GM23248 (cell line): ENCODE results near the gene PLD4. TPM values are rescaled to one million over a fixed set of nuclear protein-coding genes. Genes with fewer than 3 reads are reported as not detected.

ENCODE experiments used
- DNase-seq: peaks from one replicate; pipeline ENCODE4 v3.0.0-alpha.2; 2015
- H2AFZ ChIP-seq: fragments of 200-600 bp; sonication (generic); 2 replicates; pipeline ENCODE4 v1.6.1; 2016; ENCODE audit warnings: antibody characterized with exemption
- H3F3A ChIP-seq: fragments of 200-600 bp; sonication (generic); 2 replicates; pipeline ENCODE4 v1.6.1; 2016; ENCODE audit warnings: mild to moderate bottlenecking, antibody characterized with exemption, mixed run types; ENCODE audit not compliant: insufficient read depth
- H3K27ac ChIP-seq: fragments of 200-600 bp; sonication (generic); 2 replicates; pipeline ENCODE4 v1.5.1; 2016; ENCODE audit warnings: mild to moderate bottlenecking
- H3K27me3 ChIP-seq: fragments of 200-600 bp; sonication (generic); replicated peaks from 2 replicates; pipeline ENCODE4 v1.6.1; 2016; ENCODE audit warnings: mild to moderate bottlenecking; ENCODE audit not compliant: insufficient read depth
- H3K36me3 ChIP-seq: fragments of 200-600 bp; sonication (generic); 2 replicates; pipeline ENCODE4 v1.6.1; 2016; ENCODE audit warnings: low read depth, mild to moderate bottlenecking
- H3K4me1 ChIP-seq: fragments of 200-600 bp; sonication (generic); 2 replicates; pipeline ENCODE4 v1.6.1; 2016; ENCODE audit warnings: mild to moderate bottlenecking; ENCODE audit not compliant: insufficient read depth
- H3K4me2 ChIP-seq: fragments of 200-600 bp; sonication (generic); one replicate; pipeline ENCODE4 v1.6.1; 2016; ENCODE audit warnings: mild to moderate bottlenecking; ENCODE audit not compliant: unreplicated experiment
- H3K4me3 ChIP-seq: fragments of 200-600 bp; sonication (generic); 2 replicates; pipeline ENCODE4 v1.5.1; 2016; ENCODE audit warnings: mild to moderate bottlenecking
- H3K79me2 ChIP-seq: fragments of 200-600 bp; sonication (generic); 2 replicates; pipeline ENCODE4 v1.6.1; 2016; ENCODE audit warnings: mild to moderate bottlenecking; ENCODE audit not compliant: insufficient read depth
- H3K9ac ChIP-seq: fragments of 200-600 bp; sonication (generic); 2 replicates; pipeline ENCODE4 v1.6.1; 2016; ENCODE audit warnings: mild to moderate bottlenecking
- H3K9me2 ChIP-seq: fragments of 200-600 bp; sonication (generic); 2 replicates; pipeline ENCODE4 v1.6.1; 2016; ENCODE audit warnings: mixed run types, mild to moderate bottlenecking, moderate library complexity; ENCODE audit not compliant: insufficient read depth
- H3K9me3 ChIP-seq: fragments of 200-600 bp; sonication (generic); one replicate; pipeline ENCODE4 v1.6.1; 2017; ENCODE audit warnings: low read depth
- H4K20me1 ChIP-seq: fragments of 200-600 bp; sonication (generic); 2 replicates; pipeline ENCODE4 v1.6.0; 2016; ENCODE audit not compliant: insufficient read depth
- EZH2 ChIP-seq: fragments of 200-600 bp; sonication (generic); IDR thresholded peaks from 2 replicates; pipeline ENCODE4 v1.6.1; 2018; ENCODE audit warnings: antibody characterized with exemption, mild to moderate bottlenecking; ENCODE audit not compliant: insufficient read depth, poor library complexity, severe bottlenecking
- EZH2phosphoT487 ChIP-seq: fragments of 200-600 bp; sonication (generic); IDR thresholded peaks from 2 replicates; pipeline ENCODE4 v1.6.1; 2018; ENCODE audit warnings: antibody characterized with exemption, moderate library complexity, mild to moderate bottlenecking, low read depth; ENCODE audit not compliant: insufficient read depth
- WGBS, 2 experiments: methylation state at CpG; one replicate each; pipeline ENCODE4 v1.1.6; 2015 to 2017; ENCODE audit warnings: low lambda C conversion rate in 2 of 2, low coverage in 1 of 2; ENCODE audit errors: missing lambda C conversion rate in 2 of 2; 5-methylcytosine and 5-hydroxymethylcytosine counted together
- in situ Hi-C: fragments of 300-500 bp; cut with MboI; formaldehyde crosslinking; loops from 2 replicates; pipeline ENCODE4 v1.15.0; 2020
- polyA plus RNA-seq: library from polyadenylated mRNA; unstranded; fragments of >200 nt; fragmentation: Nextera tagmentation; extraction: Ambion mirVana; gene quantifications from 2 replicates; pipeline ENCODE4 v1.2.1, GENCODE V29; 2016
- total RNA-seq: library from RNA; depleted of rRNA; stranded (reverse); fragments of >200 nt; shearing (Covaris generic); gene quantifications from 2 replicates; pipeline ENCODE4 v1.2.3, GENCODE V29; 2014

Gene PLD4
- total and polyA plus RNA-seq, 2 experiments from 2014 or later, result not detected

DNA sequence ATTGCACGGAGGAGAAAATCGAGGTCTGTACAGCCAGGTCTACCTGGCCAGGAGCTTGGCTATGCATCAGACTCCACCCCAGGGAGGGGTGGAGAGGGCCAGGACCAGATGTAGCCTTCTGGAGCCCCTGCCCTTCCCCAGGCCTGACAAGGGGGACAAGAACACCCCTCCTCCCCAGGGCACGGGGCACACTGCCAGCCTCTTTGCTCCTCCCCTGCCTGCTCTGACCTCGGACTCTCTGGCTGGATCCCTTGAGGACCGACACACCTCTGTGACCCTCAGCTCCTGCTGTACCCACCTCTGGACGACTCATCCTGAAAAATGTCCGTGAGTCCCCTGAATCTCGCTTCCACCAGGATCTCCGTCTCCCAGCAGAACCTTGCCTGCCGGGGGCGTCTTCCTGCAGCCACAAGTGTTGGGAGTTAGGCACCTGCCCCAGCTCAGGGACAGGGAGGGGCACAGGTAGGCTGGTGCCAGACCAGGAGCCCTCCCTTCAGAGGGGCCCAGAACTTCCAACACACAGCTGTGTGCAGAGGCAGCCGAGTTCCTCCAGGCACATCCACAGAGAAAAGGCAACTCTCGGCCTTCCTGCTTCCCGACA is 31.7 kb downstream of the PLD4 start:
- DNase-seq, result no peak
- 88 to 91% methylated on average over 14 of the region's 14 CpGs for WGBS, 2 experiments

DNA sequence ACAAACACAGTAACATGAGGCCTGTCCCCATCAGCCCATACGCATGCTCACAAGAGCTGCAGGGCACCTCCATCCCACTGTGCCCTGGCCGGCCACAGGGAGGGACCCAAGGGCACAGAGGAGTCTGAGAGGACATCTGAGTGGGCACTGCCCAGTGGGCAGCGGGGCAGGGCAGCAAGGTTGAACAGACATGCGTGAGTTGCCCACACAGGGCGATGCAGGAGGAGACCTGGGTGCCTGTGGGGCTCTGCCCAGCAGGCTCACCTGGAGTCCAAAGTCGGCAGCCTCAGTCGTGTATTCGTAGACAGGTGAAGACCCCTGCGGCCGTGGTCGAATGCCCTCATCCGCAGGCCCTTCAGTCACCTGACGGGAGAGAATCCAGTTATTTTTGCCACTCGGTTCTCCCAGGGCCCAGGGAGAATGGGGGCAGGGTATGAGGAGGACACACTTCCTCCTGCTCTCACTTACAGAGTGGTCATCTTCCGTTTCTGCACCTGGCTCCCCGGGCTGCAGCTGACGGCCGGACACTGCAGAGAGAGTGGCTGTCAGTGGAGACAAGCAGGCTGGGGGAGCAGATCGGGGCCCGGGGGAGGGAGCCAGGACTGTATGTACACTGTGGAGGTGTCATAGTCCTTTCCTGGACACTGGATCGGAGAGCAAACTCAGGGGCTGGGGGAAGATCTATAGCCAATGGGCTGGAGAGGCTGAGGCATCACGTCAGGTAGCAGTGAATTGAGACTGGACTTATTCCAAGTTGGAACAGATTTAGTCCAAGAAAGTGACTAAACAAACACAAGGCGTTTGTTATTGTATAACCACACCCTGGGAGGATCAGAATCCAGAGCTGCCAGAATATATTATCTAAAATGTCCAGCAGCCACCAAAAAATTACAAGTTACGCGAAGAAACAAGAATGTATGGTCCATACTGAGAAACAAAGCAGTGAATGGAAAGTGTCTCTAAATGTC is 32.8 kb downstream of the PLD4 start:
- Histone ChIP-seq H3K9me3 (no peaks in the 10 kb centered on the region), H3K9ac (no peak overlapping the region), H3K9me2 (no peaks in the 10 kb centered on the region), H3F3A (no peaks in the 10 kb centered on the region), H3K4me1 (no peaks in the 10 kb centered on the region), H3K27ac (no peak overlapping the region), H3K27me3 (no peaks in the 10 kb centered on the region), H3K4me2 (no peak overlapping the region), H3K79me2 (peaks cover 31% of the 10 kb centered on the region), H2AFZ (no peak overlapping the region), H3K4me3 (no peak overlapping the region), H3K36me3 (no peaks in the 10 kb centered on the region; the same call in 1 of the 2 replicates), H4K20me1 (no peaks in the 10 kb centered on the region; the same call in 1 of the 2 replicates)
- in situ Hi-C loops, result no loop called here
- no peak for TF ChIP-seq EZH2
- no peak for TF ChIP-seq EZH2phosphoT487
- WGBS, 2 experiments, result 77 to 81% methylated on average over 24 to 25 of the region's 25 CpGs
- no peak for DNase-seq

More for the DNA sequence above, 31.7 kb downstream of the PLD4 start:
- Histone ChIP-seq H3K79me2 (peaks cover 21% of the 10 kb centered on the region; the same call in 1 of the 2 replicates), H3K9me3 (no peaks in the 10 kb centered on the region), H3K4me1 (no peaks in the 10 kb centered on the region), H3K4me3 (no peak overlapping the region), H2AFZ (no peak overlapping the region), H3K4me2 (no peak overlapping the region), H3K9me2 (no peaks in the 10 kb centered on the region), H4K20me1 (no peaks in the 10 kb centered on the region; the same call in 1 of the 2 replicates), H3K9ac (no peak overlapping the region), H3F3A (no peaks in the 10 kb centered on the region), H3K27ac (no peak overlapping the region), H3K27me3 (no peaks in the 10 kb centered on the region), H3K36me3 (no peaks in the 10 kb centered on the region; the same call in 1 of the 2 replicates)
- TF ChIP-seq EZH2phosphoT487 (no peak), EZH2 (no peak)
- in situ Hi-C loops, result no loop called here

DNA sequence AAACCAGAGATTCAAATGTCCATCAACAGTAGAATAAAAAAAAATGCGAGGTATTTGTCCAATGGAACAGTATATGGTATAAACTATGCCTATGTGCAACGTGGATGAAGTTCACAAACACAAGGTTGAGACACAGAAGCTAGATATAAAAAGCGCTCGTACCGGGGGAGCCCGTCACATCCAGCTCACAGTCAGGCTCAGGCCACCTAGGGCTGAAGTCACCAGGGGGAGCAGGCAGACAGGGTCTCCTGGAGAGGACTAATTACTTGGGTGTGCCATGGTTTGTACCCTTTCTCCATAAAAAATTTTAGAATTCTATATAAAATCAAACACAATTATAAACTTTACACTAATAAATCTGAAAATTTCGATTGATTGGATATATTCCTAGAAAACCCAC is 39.9 kb downstream of the PLD4 start:
- no peak overlapping the region for H3K9ac ChIP-seq
- TF ChIP-seq EZH2, result no peak
- TF ChIP-seq EZH2phosphoT487, result no peak
- DNase-seq, result no peak
- H3K27ac ChIP-seq, result no peak overlapping the region
- H3K4me2 ChIP-seq, result no peak overlapping the region
- no peaks in the 10 kb centered on the region for H3K9me2 ChIP-seq
- H2AFZ ChIP-seq, result no peak overlapping the region
- 97% methylated on average over 7 of the region's 7 CpGs for WGBS, 2 experiments
- in situ Hi-C loops, result no loop called here
- H3K9me3 ChIP-seq, result no peaks in the 10 kb centered on the region
- H4K20me1 ChIP-seq, result no peaks in the 10 kb centered on the region; the same call in 1 of the 2 replicates
- no peaks in the 10 kb centered on the region for H3K27me3 ChIP-seq
- peaks cover 25% of the 10 kb centered on the region for H3K4me1 ChIP-seq
- H3K79me2 ChIP-seq, result peaks cover 46% of the 10 kb centered on the region
- H3K36me3 ChIP-seq, result no peaks in the 10 kb centered on the region
- H3K4me3 ChIP-seq, result no peak overlapping the region
- H3F3A ChIP-seq, result no peaks in the 10 kb centered on the region; the same call in 1 of the 2 replicates

GRCh38 chr14:104965561-104966231 is 41.0 kb downstream of the PLD4 start:
- Histone ChIP-seq H3K27me3 (no peaks in the 10 kb centered on the region), H3K79me2 (peaks cover 41% of the 10 kb centered on the region), H3K9ac (no peak overlapping the region), H3K9me3 (no peaks in the 10 kb centered on the region), H3K9me2 (no peaks in the 10 kb centered on the region), H3K36me3 (no peaks in the 10 kb centered on the region), H3K4me2 (no peak overlapping the region), H3K4me1 (peaks cover 28% of the 10 kb centered on the region), H2AFZ (no peak overlapping the region), H3K27ac (no peak overlapping the region), H3F3A (no peaks in the 10 kb centered on the region; the same call in 1 of the 2 replicates), H4K20me1 (no peaks in the 10 kb centered on the region; the same call in 1 of the 2 replicates), H3K4me3 (no peak overlapping the region)
- TF ChIP-seq EZH2phosphoT487, result no peak
- TF ChIP-seq EZH2, result no peak
- no peak for DNase-seq
- whole genome bisulfite sequencing, 2 experiments, result 87% methylated on average over 13 of the region's 13 CpGs
- in situ Hi-C loops, result no loop called here
